Spinal cord (tissue), 4 donors: ENCODE results near the gene PXYLP1. TPM values are rescaled to one million over a fixed set of nuclear protein-coding genes. Genes with fewer than 3 reads are reported as not detected.

Experiments used
- polyA plus RNA-seq, 2 donors: library from polyadenylated mRNA; unstranded; fragments of 120-200 nt; gene quantifications; one replicate each; pipeline ENCODE4 v1.2.1, GENCODE V29; 2013; ENCODE audit not compliant: insufficient read length in 2 of 2
- total RNA-seq, 2 donors: library from RNA; depleted of rRNA in 1 of 2; stranded (reverse); fragments of 120-200 nt in 1 of 2; fragments of >200 nt in 1 of 2; gene quantifications; one replicate each; pipeline versions ENCODE4 v1.2.3 to v1.2.4, GENCODE V29; 2013 to 2014

PXYLP1 gene
- total and polyA plus RNA-seq, 4 donors: 33.2 to 48.6 (median 42.1) TPM

Other genes with a start within 250 kb of the PXYLP1 start
- gene SPSB4, start 180.5 kb upstream of the PXYLP1 start, total RNA-seq: 1 to 10 TPM; 5.3 to 8.1 TPM
- 10 to 100 TPM; 20.5 to 22.8 TPM for gene SPSB4, start 180.5 kb upstream of the PXYLP1 start, polyA plus RNA-seq
- 100 to 1,000 TPM in 1 of 2 donors, 10 to 100 TPM in 1; 76.8 to 118 TPM for gene ZBTB38, start 136.7 kb downstream of the PXYLP1 start, total RNA-seq
- gene ZBTB38, start 136.7 kb downstream of the PXYLP1 start, polyA plus RNA-seq: 10 to 100 TPM; 39.1 to 51.6 TPM